ENCODE results near the gene INO80B. TPM values are rescaled to one million over a fixed set of nuclear protein-coding genes. Genes with fewer than 3 reads are reported as not detected.

Gene INO80B
- total RNA-seq, 4 donors from 2014 or later, result 28.5 to 63.3 (median 48.0) TPM

DNA sequence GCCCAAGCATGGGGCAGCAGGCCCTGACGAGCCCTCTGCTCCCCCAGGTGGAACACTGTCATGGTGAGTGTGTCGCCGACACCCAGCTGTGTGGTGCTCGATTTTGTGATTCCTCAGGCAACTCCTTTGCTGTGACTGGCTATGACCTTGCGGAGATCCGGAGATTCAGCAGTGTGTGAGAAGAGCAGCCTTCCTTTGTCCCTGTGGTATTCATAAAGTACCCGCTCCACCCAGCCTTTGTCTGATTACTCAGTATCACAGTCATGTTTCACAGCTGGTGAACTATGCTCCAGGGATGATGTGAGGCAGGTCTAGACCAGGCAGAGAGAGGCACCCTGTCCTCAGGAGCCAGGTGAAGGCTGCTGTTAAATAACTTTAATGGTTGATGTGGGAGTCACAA is 29.4 kb upstream of the INO80B start:
- intact Hi-C loops (cut with DNase I; ENCODE audit: low total_unique reads), result no loop called here
- Histone ChIP-seq H3K9me3 (no peaks in the 10 kb centered on the region), H3K27ac (no peak overlapping the region), H3K36me3 (no peaks in the 10 kb centered on the region), H3K4me3 (no peak overlapping the region), H3K4me1 (no peaks in the 10 kb centered on the region), H3K27me3 (no peaks in the 10 kb centered on the region)
- TF ChIP-seq, protein P1, sequence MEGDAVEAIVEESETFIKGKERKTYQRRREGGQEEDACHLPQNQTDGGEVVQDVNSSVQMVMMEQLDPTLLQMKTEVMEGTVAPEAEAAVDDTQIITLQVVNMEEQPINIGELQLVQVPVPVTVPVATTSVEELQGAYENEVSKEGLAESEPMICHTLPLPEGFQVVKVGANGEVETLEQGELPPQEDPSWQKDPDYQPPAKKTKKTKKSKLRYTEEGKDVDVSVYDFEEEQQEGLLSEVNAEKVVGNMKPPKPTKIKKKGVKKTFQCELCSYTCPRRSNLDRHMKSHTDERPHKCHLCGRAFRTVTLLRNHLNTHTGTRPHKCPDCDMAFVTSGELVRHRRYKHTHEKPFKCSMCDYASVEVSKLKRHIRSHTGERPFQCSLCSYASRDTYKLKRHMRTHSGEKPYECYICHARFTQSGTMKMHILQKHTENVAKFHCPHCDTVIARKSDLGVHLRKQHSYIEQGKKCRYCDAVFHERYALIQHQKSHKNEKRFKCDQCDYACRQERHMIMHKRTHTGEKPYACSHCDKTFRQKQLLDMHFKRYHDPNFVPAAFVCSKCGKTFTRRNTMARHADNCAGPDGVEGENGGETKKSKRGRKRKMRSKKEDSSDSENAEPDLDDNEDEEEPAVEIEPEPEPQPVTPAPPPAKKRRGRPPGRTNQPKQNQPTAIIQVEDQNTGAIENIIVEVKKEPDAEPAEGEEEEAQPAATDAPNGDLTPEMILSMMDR (IDR thresholded peaks at IDR 0.05), result no peak
- no peak for TF ChIP-seq POLR2A (IDR thresholded peaks at IDR 0.05)
- peak in 1 of 2 donors; percentile 11 for DNase-seq

GRCh38 chr2:74426181-74426758 is 28.6 kb upstream of the INO80B start:
- H3K4me3 ChIP-seq, result no peak overlapping the region
- H3K27me3 ChIP-seq, result no peaks in the 10 kb centered on the region
- intact Hi-C loops (cut with DNase I; ENCODE audit: low total_unique reads), result no loop called here
- H3K4me1 ChIP-seq, result no peaks in the 10 kb centered on the region
- no peaks in the 10 kb centered on the region for H3K9me3 ChIP-seq
- no peak for TF ChIP-seq POLR2A (IDR thresholded peaks at IDR 0.05)
- TF ChIP-seq, protein P1 (IDR thresholded peaks at IDR 0.05), result no peak
- H3K36me3 ChIP-seq, result no peaks in the 10 kb centered on the region
- peak in 1 of 2 donors; percentile 7 for DNase-seq
- H3K27ac ChIP-seq, result no peak overlapping the region

GRCh38 chr2:74427551-74427950 is 27.3 kb upstream of the INO80B start:
- no peak for DNase-seq
- H3K9me3 ChIP-seq, result no peaks in the 10 kb centered on the region
- intact Hi-C loops (cut with DNase I; ENCODE audit: low total_unique reads), result no loop called here
- H3K27me3 ChIP-seq, result no peaks in the 10 kb centered on the region
- no peaks in the 10 kb centered on the region for H3K4me1 ChIP-seq
- no peak overlapping the region for H3K27ac ChIP-seq
- no peaks in the 10 kb centered on the region for H3K36me3 ChIP-seq
- no peak overlapping the region for H3K4me3 ChIP-seq
- no peak for TF ChIP-seq POLR2A (IDR thresholded peaks at IDR 0.05)
- TF ChIP-seq, protein P1 (IDR thresholded peaks at IDR 0.05), result no peak

DNA sequence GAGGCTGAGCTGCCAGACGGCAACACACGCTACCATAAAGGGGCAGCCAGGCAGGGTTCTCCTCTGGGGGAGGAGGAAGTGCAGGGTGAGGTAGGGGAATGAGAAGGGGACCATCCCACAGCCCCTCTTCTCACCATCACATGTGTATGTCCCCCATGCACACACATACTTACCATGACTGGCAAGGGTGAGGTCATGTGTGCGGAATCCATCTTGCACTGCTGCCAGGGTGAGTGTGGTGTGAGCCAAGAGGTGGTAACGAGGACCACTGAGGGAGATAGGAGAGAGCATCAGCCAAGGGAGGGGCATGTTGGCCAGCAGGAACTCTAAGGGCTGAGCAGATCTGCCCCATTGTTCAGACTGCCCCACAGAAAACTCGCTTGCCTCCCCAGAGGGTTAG is 26.2 kb upstream of the INO80B start:
- no peak for DNase-seq
- Histone ChIP-seq H3K36me3 (no peaks in the 10 kb centered on the region), H3K4me3 (no peak overlapping the region), H3K4me1 (no peaks in the 10 kb centered on the region), H3K27ac (no peak overlapping the region), H3K9me3 (no peaks in the 10 kb centered on the region), H3K27me3 (no peaks in the 10 kb centered on the region)
- no peak for TF ChIP-seq POLR2A (IDR thresholded peaks at IDR 0.05)
- intact Hi-C loops (cut with DNase I; ENCODE audit: low total_unique reads), result no loop called here

DNA sequence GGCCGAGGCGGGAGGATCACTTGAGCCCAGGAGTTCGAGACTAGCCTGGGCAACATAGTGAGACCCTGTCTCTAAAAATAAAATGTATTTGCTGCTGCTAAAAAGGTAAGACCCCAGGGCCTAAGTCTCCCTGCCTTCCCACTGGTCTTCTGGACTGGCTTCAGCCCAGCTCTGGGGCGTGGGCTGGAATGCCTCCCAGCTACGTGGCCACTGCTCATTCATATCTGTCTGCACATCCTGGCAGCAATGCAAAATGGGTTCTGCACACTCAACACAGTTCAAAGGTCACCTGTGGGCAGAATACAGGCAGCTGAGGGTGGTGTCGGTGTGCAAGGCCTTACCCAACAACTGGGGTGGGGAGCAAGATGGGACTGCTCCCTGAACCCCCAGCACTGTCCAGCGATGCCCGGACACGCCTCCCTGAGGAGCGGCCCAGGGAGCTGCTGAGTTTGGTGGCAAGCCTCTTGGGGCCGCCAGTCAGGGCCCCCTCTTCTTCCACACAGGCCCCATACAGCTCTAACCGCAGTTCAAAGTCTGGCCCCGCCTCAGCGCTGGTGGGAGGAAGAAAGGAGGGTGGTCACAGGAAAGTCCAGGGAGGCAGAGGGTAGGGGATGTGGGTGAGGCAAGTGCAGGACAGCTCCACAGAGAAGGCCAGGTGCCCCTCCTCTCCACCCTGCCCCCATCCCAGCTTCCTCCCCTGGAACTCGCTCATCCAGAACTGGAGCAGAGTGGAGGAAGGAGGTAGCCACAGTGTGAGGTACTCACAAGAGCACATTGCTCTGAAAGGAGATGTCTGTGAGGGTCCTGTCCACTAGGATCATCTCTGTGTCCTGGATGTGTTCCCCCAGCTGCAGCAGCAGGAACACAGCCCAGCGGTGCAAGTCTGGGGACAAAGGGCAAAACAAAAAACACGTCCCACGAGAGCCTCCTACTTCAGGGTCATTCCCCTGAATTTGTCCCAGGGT is 25.1 kb upstream of the INO80B start:
- H3K4me3 ChIP-seq, result no peak overlapping the region
- no peak for DNase-seq
- no peaks in the 10 kb centered on the region for H3K4me1 ChIP-seq
- no peaks in the 10 kb centered on the region for H3K27me3 ChIP-seq
- no peaks in the 10 kb centered on the region for H3K9me3 ChIP-seq
- intact Hi-C loops (cut with DNase I; ENCODE audit: low total_unique reads), result no loop called here
- no peak for TF ChIP-seq POLR2A (IDR thresholded peaks at IDR 0.05)
- TF ChIP-seq, protein P1 (IDR thresholded peaks at IDR 0.05), result no peak
- no peak overlapping the region for H3K27ac ChIP-seq
- H3K36me3 ChIP-seq, result no peaks in the 10 kb centered on the region

All from uterus (tissue), 4 donors.